Measurements from ENCODE around the gene HKDC1.
"Not testable (repeated sequence)": the region's sequence is repeated elsewhere in the genome, so short reads cannot be mapped to it uniquely, and the experiment has no call there.

The HKDC1 gene

DNA sequence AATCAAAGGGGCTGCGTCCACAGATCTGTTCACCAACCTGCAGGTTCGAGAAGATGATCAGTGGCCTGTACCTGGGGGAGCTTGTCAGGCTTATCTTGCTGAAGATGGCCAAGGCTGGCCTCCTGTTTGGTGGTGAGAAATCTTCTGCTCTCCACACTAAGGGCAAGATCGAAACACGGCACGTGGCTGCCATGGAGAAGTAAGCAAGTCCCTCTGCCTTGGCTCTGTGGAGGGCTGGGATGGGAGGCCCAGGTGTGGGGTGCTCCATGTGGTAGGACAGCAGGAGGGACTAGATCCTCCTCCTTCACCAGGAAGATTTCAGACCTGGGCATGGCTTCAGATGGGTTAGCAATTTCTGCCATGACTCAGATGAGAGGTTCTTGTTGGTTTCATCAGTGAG is 25.9 kb downstream of the HKDC1 start:
- no peak for DNase-seq

DNA sequence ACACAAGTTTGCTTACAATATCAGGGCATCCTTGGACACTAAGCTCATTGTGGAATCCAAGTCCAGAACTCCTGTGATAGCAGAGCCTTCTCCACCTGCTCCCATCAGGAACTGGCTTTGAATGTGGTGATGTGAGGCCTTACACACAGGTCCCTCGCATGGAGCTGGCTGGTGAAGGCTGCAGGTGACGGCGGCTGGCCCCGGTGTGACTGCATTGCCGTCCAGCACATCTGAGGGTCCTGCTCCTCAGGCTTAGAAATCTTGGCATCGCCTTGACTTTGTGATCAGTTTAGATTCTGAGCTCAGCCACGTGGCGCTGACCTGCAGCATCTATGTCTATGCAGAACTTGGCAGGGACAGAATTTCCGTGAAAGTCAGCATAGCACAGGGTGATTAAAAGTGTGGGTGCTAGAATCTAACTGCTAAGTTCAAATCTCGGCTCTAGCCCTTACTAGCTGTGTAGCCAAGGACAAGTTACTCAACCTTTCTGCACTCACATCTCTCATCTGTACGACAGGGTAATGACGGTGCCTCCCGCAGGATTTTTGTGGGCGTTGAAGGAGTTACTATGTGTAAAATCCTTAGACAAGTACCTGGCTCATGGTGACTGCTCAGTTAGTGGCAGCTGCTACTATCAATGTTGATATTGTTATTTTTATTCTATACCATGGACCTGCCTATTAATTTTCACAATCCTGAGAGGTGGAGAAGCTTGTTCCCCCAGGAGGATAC is 26.6 kb downstream of the HKDC1 start:
- no peak for DNase-seq

DNA sequence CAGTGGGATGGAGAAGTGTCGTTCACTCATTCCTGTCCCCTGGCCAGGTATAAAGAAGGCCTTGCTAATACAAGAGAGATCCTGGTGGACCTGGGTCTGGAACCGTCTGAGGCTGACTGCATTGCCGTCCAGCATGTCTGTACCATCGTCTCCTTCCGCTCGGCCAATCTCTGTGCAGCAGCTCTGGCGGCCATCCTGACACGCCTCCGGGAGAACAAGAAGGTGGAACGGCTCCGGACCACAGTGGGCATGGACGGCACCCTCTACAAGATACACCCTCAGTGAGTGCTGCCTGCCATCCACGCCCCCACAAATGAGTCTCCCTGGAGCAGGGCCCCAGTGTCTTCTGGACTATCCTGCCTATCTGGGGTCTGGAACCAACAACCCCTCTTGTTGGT is 27.2 kb downstream of the HKDC1 start:
- DNase-seq: no peak

DNA sequence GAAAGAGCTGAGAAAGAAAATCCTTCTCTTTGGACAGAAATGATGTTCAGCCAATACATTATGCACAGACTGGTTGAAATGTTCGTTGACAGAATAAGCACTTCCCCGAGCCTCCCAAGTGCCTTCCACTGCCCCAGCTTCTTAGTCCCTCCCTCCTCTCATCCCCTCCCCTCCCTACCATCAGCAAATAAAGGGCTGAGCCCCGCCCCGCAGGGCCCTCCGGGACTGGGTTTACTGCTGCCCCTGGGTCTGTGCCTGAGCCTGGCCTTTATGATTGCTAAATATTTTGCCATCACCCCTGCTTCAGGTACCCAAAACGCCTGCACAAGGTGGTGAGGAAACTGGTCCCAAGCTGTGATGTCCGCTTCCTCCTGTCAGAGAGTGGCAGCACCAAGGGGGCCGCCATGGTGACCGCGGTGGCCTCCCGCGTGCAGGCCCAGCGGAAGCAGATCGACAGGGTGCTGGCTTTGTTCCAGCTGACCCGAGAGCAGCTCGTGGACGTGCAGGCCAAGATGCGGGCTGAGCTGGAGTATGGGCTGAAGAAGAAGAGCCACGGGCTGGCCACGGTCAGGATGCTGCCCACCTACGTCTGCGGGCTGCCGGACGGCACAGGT is 28.1 kb downstream of the HKDC1 start:
- DNase-seq: no peak

DNA sequence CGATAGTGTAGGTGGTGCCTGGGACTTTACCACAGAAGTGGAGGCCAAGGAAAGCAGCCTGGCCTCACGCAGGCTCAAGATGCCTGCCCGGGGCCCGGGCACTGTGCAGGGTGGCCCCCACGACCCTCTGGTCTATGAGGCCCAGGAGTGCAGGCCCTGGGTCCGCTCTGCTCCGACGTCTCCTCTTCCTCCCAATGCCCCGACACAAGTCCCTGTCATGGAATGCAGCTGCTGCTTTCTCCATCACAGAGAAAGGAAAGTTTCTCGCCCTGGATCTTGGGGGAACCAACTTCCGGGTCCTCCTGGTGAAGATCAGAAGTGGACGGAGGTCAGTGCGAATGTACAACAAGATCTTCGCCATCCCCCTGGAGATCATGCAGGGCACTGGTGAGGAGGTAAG is 29.9 kb downstream of the HKDC1 start:
- DNase-seq: no peak

DNA sequence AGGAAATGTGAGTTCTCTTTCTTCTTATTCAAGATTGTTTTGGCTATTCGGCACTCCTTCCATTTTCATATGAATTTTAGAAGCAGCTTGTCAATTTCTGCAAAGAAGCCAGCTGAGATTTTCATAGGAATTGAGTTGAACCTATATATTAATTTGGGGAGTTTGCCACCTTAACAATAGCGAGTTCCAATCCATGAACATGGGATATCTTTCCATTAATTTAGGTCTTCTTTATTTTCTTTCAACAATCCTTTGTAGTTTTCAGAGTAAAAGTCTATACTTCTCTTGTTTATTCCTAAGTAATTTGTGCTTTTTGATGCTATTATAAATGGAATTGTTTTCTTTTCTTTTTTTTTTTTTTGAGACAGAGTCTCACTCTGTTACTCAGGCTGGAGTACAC is 31.3 kb downstream of the HKDC1 start:
- not testable (repeated sequence) for DNase-seq

DNA sequence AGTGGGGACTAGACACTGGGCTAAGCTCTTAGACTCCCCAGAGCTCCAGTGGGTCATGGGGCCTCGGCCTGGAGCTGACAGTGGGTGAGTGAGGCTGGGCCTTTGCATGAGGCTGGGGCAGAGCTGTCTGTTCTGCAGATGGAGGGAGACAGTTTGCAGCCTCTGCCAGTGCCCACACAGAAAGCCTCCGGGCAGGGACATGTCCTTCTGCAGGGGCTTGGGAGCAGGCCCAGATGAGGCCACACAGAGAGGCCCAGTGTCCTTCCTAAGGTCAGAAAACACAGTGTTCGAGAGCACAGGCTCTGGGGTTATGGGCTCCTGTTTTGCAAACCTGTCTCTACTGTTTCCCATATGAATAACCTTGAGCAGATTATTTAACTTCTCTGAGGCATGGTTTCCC is 33.0 kb downstream of the HKDC1 start:
- DNase-seq: no peak

DNA sequence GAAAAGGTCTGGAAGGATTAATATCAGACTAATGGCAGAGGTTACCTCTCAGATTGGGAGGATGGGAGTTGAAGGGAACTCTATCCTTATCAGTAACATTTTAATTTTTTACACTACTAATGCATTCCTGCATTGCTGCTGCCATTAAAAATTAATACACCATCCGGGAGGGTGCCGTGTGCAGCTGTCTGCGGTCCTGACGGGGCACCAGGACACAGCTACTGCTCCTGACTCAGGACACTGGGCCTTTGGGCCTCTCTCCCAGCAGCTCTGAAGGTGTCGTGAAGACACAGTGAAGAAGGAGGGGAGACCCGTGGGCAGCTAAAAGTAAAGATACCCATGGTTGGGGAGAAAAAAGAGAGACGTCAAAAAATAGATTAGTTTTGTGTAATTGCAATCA is 34.7 kb downstream of the HKDC1 start:
- no peak for DNase-seq

DNA sequence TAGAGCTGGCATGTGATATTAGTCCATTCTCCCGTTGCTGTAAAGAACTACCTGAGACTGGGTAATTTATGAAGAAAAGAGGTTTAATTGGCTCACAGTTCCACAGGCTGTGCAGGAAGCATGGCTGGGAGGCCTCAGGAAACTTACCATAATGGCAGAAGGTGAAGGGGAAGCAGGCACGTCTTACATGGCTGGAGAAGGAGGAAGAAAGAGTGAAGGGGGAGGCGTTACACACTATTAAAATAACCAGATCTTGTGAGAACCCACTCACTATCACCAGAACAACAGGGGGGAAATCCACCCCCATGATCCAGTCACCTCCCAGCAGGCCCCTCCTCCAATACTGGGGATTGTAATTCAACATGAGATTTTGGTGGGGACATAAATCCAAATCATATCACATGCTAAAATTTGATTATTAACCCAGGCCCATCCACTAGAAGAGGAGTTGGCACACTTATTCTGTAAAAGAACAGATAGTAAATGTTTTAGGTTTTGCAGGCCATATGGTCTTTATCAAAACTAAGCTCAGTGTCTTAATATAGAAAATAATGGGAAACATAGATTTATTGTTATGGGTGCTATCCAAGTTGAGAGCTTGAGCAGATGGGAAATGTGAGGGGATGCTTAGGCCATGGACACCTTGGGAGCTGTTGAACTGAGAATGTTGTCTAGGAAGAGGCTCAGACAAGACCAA is 39.6 kb downstream of the HKDC1 start:
- DNase-seq: no peak

DNA sequence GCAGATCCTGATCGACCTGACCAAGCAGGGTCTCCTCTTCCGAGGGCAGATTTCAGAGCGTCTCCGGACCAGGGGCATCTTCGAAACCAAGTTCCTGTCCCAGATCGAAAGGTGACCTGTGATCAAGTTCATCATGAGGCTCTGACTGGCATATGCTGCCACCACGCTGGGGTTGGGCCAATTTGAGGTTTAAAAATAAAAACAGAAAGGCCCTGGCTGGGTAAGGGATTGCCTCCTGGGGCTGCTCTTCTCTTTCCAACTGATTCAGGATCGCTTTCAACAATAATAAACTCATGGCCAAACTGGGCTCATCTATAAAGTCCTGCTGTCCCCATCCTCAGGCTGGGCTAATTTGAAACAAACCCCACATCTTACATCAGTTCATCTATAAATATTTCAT is 41.1 kb downstream of the HKDC1 start:
- DNase-seq: no peak

DNA sequence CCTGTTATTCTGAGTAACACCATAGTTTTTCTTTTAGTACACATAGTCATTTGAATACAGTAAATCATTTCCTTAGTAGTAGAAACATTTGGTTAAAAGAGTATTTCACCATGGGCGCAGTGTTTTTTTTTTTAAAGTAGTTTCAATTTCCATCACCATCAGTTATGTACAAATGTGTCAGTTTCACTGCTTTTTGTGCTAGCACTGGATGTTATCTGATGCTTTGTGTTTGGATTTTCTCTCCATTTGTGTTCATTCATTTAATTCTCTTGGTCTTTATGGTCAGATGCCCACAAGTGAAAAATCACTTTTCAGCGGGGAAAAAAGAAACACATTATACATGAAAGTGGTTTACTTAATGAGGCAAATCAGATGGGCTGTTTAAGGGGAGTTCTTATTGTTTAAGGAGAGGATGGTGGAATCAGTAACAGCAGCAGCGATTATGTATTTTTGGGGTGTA is 42.2 kb downstream of the HKDC1 start:
- DNase-seq: no peak

DNA sequence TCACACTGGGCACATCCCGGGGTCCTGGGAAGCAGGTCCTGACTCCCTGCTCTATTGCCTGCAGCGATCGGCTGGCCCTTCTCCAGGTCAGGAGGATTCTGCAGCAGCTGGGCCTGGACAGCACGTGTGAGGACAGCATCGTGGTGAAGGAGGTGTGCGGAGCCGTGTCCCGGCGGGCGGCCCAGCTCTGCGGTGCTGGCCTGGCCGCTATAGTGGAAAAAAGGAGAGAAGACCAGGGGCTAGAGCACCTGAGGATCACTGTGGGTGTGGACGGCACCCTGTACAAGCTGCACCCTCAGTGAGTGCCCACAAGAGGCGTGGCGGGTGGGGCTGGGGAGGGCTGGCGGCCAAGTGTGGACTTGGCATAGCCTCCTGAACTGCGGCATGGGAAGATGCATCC is 45.4 kb downstream of the HKDC1 start:
- DNase-seq: no peak

DNA sequence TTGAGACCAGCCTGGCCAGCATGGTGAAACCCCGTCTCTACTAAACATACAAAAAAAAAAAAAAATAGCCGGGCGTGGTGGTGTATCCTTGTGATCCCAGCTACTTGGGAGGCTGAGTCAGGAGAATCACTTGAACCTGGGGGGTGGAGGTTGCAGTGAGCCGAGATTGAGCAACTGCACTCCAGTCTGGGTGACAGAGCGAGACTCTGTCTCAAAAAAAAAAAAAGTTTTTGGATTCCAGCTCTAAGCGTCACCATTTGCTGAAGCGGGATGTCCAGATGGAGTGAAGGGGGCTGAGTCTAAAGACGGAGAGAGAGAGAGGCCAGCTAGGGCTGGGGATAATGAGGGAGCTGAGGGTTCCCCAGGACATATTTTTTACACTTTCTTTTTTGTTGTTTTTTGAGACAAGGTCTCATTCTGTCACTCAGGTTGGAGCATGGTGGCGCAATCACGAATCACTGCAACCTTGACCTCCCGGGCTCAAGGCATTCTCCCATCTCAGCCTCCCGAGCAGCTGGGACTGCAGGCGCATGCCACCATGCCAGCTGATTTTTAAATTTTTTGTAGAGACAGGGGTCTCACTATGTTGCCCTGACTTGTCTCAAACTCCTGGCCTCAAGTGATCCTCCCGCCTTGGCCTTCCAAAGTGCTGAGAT is 48.8 kb downstream of the HKDC1 start:
- DNase-seq: no peak

DNA sequence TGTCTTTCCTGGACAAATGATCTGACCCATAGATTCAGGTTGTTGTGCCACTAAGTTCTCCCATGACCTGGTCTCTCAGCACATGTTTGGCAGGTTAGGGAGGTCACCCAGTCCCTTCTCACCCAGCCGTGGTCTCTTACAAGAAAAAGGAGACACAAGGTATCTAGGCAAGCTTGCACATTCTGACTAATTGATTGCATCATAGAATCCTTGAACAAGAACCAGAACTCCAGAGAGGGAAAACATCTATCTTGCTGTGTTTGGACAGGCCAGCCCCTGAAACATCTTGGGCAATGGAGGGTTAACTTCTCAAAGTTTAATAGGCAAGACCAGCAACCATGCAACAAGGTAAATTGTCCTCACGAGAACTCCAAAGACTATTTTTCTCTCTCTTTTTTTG is 49.6 kb downstream of the HKDC1 start:
- DNase-seq: no peak

DNA sequence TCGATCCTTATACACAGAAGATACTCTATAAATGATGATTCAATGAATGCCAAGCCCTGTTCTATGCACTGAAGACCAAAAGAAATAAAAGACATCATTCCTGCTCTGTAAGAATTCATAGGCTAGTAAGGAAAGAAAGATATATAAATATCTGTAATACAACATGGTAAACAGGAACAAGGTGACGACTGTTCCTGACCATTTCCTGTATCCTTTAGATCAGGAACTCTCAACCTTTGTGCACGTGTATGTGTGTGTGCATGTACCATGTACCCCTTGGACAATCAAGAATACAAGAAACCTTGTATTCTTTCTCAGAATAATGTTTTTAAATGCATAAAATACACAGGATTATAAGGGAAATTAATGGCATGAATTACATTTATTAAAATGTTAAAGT is 50.9 kb downstream of the HKDC1 start:
- no peak for DNase-seq

DNA sequence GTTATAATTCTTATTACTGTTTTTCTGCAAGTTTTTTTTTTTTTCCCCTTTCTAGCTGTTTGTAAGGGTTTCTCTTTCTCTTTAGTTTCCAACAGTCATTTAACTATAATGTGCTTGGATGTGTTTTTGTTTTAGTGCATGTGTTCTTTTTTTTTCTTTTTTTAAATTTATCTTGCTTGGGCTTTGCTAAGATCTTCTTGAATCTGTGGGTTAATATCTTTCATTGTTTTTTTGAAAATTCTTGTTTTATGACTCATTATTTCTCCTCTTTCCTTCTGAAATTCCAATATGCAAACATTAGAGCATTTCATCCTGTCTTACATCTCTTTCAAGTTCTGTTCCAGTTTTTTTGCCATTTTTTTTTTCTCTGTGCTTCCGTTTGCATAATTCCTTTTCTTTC is 52.5 kb downstream of the HKDC1 start:
- no peak for DNase-seq

DNA sequence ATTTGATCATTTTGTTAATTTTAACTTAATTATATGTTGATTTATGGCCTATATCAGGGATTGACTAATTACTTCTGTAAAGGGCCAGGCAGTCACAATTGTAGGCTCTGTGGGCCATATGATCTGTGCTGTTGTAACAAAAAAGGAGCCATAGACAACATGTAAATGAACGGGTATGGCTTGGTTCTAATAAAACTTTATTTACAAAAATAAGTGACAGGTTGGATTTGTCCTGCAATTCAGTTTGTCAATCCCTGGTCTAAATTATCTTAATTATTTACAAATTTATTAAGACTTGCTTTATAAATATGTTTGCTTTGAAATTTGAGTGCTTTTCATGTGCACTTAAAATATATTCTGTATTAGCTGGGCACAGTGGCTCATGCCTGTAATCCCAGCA is 55.3 kb downstream of the HKDC1 start:
- DNase-seq: no peak

DNA sequence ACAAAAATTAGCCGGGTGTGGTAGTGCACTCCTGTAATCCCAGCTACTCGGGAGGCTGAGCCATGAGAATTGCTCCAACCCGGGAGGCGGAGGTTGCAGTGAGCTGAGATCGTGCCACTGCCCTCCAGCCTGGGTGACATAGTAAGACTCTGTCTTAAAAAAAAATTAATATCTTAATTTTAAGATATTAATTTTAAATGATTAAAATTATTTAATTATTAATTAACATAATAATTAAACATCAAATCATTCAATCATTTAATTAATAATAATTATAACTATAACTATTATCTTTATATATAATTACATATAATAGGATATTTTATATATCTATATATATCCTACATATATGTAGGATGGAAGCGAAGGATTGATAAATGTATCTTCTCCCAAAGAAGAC is 56.4 kb downstream of the HKDC1 start:
- DNase-seq: no peak

DNA sequence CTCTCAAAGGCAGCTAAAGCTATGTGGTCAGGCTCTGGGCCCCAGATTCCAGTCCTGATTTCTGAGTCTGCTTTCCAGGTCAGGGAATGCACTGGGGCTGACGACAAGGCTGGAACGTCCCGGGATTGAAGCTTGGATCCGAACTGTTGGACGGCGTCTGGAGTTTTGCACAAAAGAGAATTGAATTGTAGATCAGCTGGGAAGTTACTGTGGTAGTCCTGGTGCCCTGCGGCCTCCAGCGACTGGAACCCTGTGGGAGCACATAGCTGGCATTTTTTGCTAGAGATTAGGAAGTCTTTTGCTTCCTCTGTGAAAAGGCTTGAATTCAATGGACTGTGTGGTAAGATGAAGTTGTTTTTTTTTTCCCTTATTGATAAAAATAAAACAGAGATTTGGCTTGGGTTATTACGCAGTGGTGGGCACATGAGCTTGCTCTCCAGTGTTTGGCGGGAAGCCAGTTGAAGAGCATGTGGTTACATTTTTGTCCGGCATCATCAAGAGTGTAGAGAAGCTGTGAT is 58.4 kb downstream of the HKDC1 start, which contains the start of gene HK1:
TSS of gene HK1 (plus strand) at position 51 of the 518 bp plus-strand sequence.
- no peak for DNase-seq

DNA sequence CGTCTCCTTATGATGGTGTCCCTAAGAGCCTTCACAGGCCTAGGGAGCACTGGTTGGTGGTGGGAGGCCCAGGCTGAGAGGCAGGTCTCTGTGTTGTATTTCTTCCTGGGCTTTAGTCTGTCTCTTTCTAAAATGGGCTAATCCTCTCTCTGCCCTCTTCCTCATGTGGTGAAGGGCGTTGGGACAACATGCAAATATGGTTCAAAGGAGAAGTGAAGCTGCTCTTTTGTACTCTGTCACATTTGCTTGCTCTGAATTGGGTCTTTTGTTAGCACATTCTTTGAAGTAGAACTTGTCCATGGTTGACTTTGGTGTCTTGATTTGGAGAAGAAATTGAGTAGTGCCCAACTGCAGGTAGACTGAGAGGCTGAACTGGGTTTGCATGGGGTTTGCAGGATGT is 59.0 kb downstream of the HKDC1 start:
- no peak for DNase-seq

DNA sequence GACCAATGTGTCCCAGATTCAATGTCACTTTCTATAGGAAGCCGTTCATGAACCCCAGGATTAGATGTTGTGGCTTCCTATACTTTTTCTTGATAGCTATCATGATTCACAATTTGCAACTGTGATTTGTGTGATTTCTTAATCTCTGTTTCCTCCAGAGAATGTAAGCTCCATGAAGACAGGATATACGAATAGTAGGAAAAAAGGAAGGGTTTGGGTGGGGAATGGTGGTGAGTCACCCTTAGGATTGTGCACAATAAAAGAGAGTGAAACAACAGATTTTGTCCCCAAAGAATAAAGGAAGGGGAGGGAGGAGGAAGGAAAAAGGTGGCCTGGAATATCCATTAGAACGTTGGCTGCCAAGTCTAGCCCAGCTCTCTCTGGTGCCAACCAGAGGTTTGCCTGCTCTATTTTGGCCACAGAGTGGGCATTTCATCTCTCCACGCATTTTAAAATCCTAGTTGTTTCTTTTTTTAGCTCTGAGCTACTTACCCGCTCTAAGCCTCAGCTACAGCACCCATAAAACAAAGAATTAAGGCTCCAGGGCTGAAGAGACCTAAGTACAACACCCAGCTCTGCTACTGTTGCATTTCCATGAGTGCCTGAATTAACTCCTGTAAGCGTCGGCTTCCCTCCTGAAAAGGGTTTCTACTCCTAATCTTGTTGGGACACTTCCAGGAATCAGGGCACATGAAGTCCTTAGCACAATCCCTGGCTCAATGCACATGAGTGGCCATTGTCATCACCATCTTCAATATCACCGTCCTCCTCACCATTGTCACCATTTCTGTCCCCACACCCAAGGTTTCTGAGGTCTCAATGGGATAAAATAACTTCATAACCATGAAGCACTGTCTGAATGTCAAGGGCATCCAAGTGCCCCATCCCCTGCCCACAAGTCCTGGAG is 61.6 kb downstream of the HKDC1 start:
- DNase-seq: no peak

DNA sequence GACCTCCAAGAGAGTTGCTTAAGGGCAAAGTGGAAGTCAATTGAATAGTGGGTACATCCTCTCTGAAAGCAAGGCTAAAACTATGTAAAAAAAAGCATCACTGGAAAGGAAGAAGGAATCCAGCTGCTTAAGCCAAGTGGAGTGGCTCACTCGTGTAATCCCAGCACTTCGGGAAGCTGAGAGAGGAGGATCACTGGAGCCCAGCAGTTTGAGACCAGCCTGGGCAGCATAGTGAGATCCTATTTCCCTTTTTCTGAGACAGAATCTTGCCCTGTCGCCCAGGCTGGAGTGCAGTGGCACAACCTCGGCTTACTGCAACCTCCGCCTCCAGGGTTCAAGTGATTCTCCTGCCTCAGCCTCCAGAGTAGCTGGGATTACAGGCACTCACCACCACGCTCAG is 64.3 kb downstream of the HKDC1 start:
- not testable (repeated sequence) for DNase-seq
